ENCODE measurements around the gene USP24.
A peak's percentile ranks its signal among the peaks of the same experiment; 100 is the strongest.

The USP24 gene

GRCh38 chr1:55107101-55107500 is 108.1 kb downstream of the USP24 start:
- no peak for DNase-seq

DNA sequence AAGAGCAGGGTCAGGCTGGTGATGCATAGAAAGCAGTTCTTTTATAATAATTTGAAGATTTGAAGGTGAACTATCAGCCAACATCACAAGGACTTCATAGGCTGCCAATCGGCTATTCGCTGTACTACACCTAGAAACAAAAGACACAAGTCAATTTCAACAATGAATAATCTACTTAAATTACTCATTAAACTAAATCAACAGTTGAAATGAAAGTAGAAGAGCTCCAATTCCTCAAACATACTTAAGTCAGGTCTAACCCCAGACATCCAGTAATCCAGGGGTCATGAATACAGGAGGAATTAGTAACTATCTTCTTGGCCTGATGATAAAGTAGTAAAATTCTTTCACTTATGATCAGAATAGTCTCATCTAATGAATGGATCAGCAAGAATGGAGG is 111.3 kb downstream of the USP24 start:
- DNase-seq: no peak

- no peak for DNase-seq
Measured at GRCh38 chr1:55095095-55095494, 120.1 kb downstream of the USP24 start.

DNA sequence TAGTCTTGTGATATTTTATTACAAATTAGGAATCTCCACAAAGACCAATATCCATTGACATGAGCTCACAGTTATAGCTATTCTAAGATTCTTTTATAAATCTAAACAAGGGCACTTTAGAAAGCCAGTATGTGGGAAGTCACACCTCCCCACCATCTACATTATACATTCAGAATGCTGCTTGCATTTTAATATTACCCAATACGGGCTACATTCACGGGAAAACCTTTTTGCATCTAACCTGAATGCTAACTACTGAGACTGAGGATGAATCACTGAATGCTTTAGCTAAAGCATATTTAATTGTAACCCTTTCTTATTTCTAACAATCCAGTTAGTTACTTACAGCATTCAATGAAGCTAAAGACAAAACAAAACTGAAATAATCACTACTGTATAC is 122.7 kb downstream of the USP24 start:
- no peak for DNase-seq

DNA sequence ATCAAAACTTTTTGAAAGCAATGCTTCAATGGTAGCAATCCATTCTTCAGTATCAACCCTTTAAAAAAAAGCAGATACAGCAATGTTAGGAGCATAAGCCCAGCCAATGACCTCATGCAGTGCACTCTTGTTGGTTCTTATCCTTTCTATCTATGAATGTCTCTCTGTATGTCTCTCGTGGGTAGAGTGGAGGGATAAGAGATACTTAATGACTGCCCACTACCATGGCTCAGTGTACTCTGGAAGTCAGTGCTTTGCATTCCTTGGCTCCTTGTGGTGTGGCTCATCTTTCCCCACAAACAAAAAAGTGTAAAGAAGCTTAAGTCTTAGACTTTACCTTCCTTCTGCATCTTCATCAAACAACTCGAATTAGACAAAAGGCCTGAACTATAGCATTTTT is 125.5 kb downstream of the USP24 start:
- DNase-seq: no peak

DNA sequence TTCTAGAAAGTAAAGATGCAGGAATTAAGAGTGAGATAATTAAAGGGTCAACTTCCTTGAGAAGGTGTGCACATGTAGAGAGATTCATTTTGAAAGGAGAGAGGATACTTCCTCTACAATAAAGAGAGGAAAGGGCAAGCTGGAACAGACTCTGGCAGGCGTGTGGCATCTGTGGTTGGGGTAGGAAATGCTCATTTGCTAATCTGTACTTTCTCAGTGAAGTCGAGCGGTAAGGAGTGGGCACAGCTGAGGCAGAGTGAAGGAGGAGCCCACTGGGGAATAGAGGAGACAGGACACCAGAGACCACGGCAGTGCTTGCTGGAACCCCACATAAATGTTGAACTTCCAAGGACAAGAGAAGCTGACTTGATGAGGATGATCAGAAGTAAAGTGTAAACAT is 126.8 kb downstream of the USP24 start:
- DNase-seq: no peak

DNA sequence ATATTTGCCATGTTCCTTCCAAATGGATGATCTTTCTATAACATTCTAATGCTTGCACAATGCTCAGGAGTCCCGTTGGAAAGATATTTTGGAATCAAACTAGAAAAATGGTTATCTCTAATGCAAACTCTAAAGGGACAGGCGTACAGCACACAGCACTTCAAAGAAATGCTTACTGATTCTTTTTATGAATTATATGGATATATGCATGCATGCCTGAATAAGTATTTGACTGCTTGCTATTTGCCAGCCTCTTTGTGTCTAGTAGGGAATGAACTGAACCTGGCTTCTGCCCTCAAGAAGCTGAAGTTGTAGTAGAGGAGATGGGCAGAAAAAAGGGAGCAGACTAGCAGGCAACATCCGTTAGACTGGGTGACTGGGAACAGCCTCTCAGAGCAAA is 127.7 kb downstream of the USP24 start:
- DNase-seq: no peak

- DNase-seq: no peak
Measured at GRCh38 chr1:55084257-55084656, 130.9 kb downstream of the USP24 start.

DNA sequence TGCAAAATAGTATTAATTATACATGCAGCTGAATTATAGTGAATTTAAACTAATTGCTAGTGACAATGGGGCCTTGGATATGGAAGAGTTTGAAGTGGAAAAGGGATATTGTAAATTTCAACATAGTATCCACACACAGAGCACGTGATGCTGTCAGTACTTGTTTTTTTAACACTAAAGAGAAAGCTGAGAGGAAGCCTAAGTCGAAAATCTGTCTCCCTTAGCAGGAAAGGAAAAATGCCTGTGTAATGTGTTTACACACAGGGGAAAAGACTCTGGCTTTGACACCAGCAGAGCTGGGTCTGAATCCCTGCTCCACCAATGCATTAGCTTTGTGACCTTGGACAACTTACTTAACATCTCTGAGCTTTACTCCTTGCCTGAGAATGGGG is 133.3 kb downstream of the USP24 start:
- DNase-seq: no peak

GRCh38 chr1:55081188-55081904 is 133.8 kb downstream of the USP24 start:
- peak; percentile 33 for DNase-seq

- no peak for DNase-seq
Measured at GRCh38 chr1:55079651-55080050, 135.5 kb downstream of the USP24 start.

DNA sequence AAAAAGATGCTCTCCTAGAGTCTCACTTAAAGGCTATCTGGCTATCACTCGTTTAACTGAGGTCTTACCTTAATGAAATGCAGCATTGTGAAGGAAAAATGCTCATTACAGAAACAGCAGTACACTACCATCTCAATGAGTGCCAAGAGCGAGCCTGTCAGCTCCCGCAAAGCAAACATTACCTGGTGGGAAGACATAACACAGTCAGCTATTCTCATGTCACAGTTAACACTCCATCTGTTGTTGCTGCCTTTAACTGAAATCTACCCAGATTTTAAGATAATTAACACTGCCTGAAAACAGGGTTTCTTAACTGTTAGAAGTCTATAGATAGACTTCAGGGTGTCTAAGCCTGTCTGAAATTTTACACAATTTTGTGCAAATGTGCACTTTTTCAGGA is 136.7 kb downstream of the USP24 start:
- DNase-seq: no peak

- no peak for DNase-seq
Measured at GRCh38 chr1:55076356-55076755, 138.8 kb downstream of the USP24 start.

GRCh38 chr1:55074455-55074854 is 140.7 kb downstream of the USP24 start:
- no peak for DNase-seq

GRCh38 chr1:55073187-55073916 is 141.8 kb downstream of the USP24 start:
- no peak for DNase-seq

- DNase-seq: peak; percentile 43
Measured at GRCh38 chr1:55071477-55071876, 143.7 kb downstream of the USP24 start.

- no peak for DNase-seq
Measured at GRCh38 chr1:55070293-55071164, 144.6 kb downstream of the USP24 start.

DNA sequence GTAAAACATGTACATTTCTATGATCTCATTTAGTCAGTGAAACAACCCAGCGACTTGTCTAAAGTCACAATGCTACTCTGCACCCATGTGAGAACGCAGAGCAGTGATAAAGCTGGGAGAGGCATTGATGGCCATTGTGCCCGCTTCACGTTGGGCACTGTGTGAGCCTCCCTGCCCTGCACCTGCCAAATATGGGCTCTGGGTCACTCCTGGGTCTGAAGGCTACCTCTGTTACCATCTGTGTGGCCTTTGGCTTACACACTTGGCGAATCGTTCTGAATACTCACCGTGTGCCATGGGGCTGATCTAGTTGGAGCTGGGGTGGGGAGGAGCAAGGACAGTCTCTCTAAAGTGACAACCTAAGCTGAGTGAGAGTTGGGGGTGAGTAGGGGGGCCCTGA is 145.9 kb downstream of the USP24 start:
- DNase-seq: no peak

- DNase-seq: no peak
Measured at GRCh38 chr1:55068638-55069037, 146.5 kb downstream of the USP24 start.

- DNase-seq: no peak
Measured at GRCh38 chr1:55067914-55068313, 147.2 kb downstream of the USP24 start.

- no peak for DNase-seq
Measured at GRCh38 chr1:55067022-55067778, 148.0 kb downstream of the USP24 start.

GRCh38 chr1:55065648-55066047 is 149.5 kb downstream of the USP24 start:
- DNase-seq: no peak

DNA sequence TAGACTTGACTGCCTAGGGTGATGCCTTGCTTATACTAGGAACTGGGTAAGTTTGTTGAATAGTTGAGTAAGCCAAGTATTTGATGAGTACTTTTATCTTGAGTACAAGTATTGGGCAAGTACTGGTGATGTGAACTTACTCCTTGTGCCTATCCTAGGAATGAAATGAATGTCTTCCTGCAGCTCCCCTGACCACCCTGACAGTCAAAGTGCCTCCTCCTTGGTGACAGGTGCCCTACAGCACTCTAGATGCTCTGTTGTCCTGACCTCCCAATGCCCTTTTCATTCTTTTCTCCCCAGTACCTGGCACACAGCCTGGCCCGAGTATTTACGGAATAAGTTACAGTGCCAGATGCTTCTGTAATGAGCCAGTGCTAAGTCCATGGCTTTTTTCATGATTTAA is 150.3 kb downstream of the USP24 start:
- no peak for DNase-seq
